ENCODE data around the gene RTBDN. TPM values are rescaled to one million over a fixed set of nuclear protein-coding genes. Genes with fewer than 3 reads are reported as not detected.

RTBDN gene
- total and polyA plus RNA-seq, 2 of the 8 experiments (the other 6 are each of a cell fraction or from before 2014, with no cell fraction given), result 4.0 to 4.8 TPM

DNA sequence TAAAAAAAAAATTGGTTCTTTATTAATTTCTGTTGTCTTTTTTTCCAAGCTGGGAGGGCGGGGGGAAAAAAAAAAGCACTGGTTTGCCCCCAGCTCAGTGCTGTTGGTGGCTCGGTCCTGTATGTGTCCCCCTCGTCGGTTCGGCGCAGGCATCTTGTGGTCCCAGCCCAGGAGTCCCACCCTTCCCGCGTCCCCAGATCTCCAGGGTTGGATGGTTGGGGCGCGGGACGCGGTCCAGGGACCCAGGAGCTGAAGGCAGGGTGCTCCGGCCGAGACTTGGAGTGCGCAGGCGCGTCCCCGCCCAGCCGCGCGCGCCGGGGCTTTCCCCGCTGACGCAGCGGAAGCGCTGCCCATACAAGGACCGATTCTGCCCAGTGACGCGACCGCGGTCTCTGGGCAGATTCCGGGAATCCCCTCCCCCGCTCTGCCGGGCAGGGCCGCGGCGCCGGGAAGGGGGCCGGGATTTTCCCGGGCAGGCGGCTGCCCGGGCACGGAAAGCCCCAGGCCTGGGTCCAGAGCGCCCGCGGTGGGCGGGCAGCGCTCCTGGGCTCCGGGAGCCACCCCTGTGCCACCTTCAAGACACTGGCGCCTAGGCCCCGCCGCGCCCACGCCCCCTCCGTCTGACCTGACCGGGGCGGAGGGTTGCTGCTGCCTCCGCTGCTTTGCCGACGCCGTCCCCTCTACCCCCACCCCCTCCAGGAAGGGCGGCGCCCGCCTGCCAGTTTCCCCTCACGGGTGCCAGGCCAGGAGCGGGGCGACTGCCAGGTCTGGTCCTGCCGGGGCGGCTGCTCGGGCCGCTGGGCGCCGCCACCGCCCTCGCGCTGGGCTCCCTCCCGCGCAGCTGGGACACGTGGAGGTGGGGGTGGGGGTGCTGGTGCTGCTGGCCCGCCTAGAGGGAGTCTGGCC is 40.8 kb downstream of the RTBDN start:
- peak overlapping the region; percentile 94 for H4K91ac ChIP-seq (replicated peaks; ENCODE audit: insufficient read length, low read length)
- WGBS, 2 experiments (ENCODE audit: extremely low coverage in 1 of 2, insufficient coverage in 1 of 2, insufficient read length in 1 of 2, insufficient replicate concordance in 2 of 2, low coverage in 1 of 2, low lambda C conversion rate in 2 of 2, missing lambda C conversion rate in 1 of 2), result 1% methylated on average over 44 of the region's 81 CpGs; no CpG with 5 or more reads in 1 of the 2 experiments
- H2BK5ac ChIP-seq (ENCODE audit: low read depth, low read length), result peak overlapping the region; percentile 75
- H3K23me2 ChIP-seq (ENCODE audit: low read depth, low read length), result peaks cover 29% of the 10 kb centered on the region
- DNase-seq (ENCODE audit: low read depth in 1 of 2, low spot score in 2 of 2), result peak in 1 of 2 experiments; percentile 95
- no peak overlapping the region for H2BK20ac ChIP-seq (ENCODE audit: low read length)
- no peak overlapping the region for H2BK15ac ChIP-seq (ENCODE audit: low read length)
- no peak overlapping the region for H2AFZ ChIP-seq (ENCODE audit: low read length)
- H3K79me1 ChIP-seq (ENCODE audit: low read depth, low read length), result no peaks in the 10 kb centered on the region
- H3K79me2 ChIP-seq (ENCODE audit: control insufficient read depth in 1 of 2, insufficient read depth in 2 of 2, low read length in 2 of 2), result no peaks in the 10 kb centered on the region
- no peaks in the 10 kb centered on the region for H4K20me1 ChIP-seq (replicated peaks in 1 of 2; ENCODE audit: control insufficient read depth in 1 of 2, insufficient read depth in 2 of 2, low read length in 2 of 2)
- H3K27me3 ChIP-seq (replicated peaks in 1 of 4; ENCODE audit: control insufficient read depth in 3 of 4, extremely low read depth in 1 of 4, insufficient read depth in 3 of 4, low read length in 3 of 4), result peaks cover 0 to 18% (median 13%) of the 10 kb centered on the region in 4 experiments; a peak in 5 of 7 replicates
- H3K56ac ChIP-seq (replicated peaks; ENCODE audit: insufficient read length, low read depth, low read length), result no peak overlapping the region
- FAIRE-seq, result no peak
- POLR2A ChIA-PET (ENCODE audit: partially characterized antibody), result interaction anchor here (0.7 to 15.2 kb wide), 20 partner anchors 7 to 359 kb away, joined by 3 to 317 read pairs (median 4); partner anchors contain the start of genes HOOK2, PRDX2, RTBDN and THSD8
- peak overlapping the region; percentile 95; the same call in 1 of the 2 replicates for H4K8ac ChIP-seq (ENCODE audit: extremely low read depth, insufficient read depth, low read length)
- H2BK12ac ChIP-seq (ENCODE audit: low read depth, low read length), result no peak overlapping the region; the same call in 1 of the 2 replicates
- no peak overlapping the region for H2BK120ac ChIP-seq (replicated peaks; ENCODE audit: low read depth, low read length)
- H4K5ac ChIP-seq (ENCODE audit: insufficient read length, low read depth, low read length), result peak overlapping the region; percentile 55
- H3K23ac ChIP-seq (ENCODE audit: insufficient read length), result no peak overlapping the region
- peak overlapping the region; percentile 88 for H3K27ac ChIP-seq (ENCODE audit: low read depth, low read length)
- peak overlapping the region; percentile 74 to 97 for H3K4me2 ChIP-seq (ENCODE audit: insufficient read depth in 1 of 2, low read depth in 2 of 2, low read length in 2 of 2)
- peak overlapping the region; percentile 46 to 71 (median 54) for H3K4me3 ChIP-seq (ENCODE audit: extremely low read depth in 1 of 4, insufficient read depth in 2 of 4, low read depth in 3 of 4, low read length in 4 of 4)
- H3K36me3 ChIP-seq (ENCODE audit: control insufficient read depth in 2 of 4, insufficient read depth in 4 of 4, low read length in 3 of 4), result peaks cover 0 to under 1% (median 0%) of the 10 kb centered on the region in 4 experiments; a peak in 1 of 8 replicates
- no peaks in the 10 kb centered on the region for H3K9me3 ChIP-seq (ENCODE audit: insufficient read depth in 2 of 2, low read depth in 1 of 2, low read length in 1 of 2)
- no peak overlapping the region for H2AK5ac ChIP-seq (ENCODE audit: low read depth, low read length)
- peaks cover 5 to 33% (median 22%) of the 10 kb centered on the region in 4 experiments for H3K4me1 ChIP-seq (replicated peaks in 1 of 4; ENCODE audit: control insufficient read depth in 3 of 4, insufficient read depth in 4 of 4, low read length in 3 of 4)
- no peak overlapping the region for H3K4ac ChIP-seq (replicated peaks; ENCODE audit: insufficient read length, low read depth, low read length)
- peak overlapping the region; percentile 68 to 80 (median 75) for H3K9ac ChIP-seq (replicated peaks in 1 of 4; ENCODE audit: extremely low read depth in 1 of 4, low read depth in 3 of 4, low read length in 3 of 4)
- peak overlapping the region; percentile 48; the same call in 1 of the 2 replicates for H3K18ac ChIP-seq (ENCODE audit: extremely low read depth, low read length)
- H3K14ac ChIP-seq (ENCODE audit: insufficient read length), result no peak overlapping the region
- CTCF ChIA-PET (ENCODE audit: partially characterized antibody), result interaction anchor here (1.1 to 17.9 kb wide), 5 partner anchors 14 to 82 kb away, joined by 6 to 288 read pairs (median 60); no protein-coding TSS in a partner anchor
- no peak for TF ChIP-seq EZH2 (IDR thresholded peaks at IDR 0.05; ENCODE audit: low read depth, low read length, severe bottlenecking)
- TF ChIP-seq SP1 (IDR thresholded peaks at IDR 0.05; ENCODE audit: low read depth, low read length), result no peak
- peak; percentile 89 for TF ChIP-seq CREB1 (IDR thresholded peaks at IDR 0.05)
- peak; percentile 86; the same call in 1 of the 2 replicates for TF ChIP-seq RFX5 (IDR thresholded peaks at IDR 0.05; ENCODE audit: borderline replicate concordance, low read depth, low read length)
- no peak for TF ChIP-seq RXRA (IDR thresholded peaks at IDR 0.05; ENCODE audit: insufficient read depth, low read depth, low read length)
- TF ChIP-seq POLR2A (IDR thresholded peaks at IDR 0.05; ENCODE audit: control extremely low read depth in 1 of 2, low read depth in 2 of 2, low read length in 2 of 2), result peak; percentile 84 to 88
- no peak; the same call in none of the 2 replicates for TF ChIP-seq TAF1 (IDR thresholded peaks at IDR 0.05; ENCODE audit: low read depth, low read length)
- TF ChIP-seq YY1 (IDR thresholded peaks at IDR 0.05; ENCODE audit: low read depth, low read length), result peak; percentile 56; the same call in 1 of the 2 replicates
- TF ChIP-seq CHD2 (IDR thresholded peaks at IDR 0.05; ENCODE audit: low read length), result peak; percentile 64
- no peak for TF ChIP-seq RNF2 (IDR thresholded peaks at IDR 0.05; ENCODE audit: borderline replicate concordance, low read depth, low read length, missing control alignments, poor library complexity, severe bottlenecking)
- peak; percentile 43; the same call in 1 of the 2 replicates for TF ChIP-seq EGR1 (IDR thresholded peaks at IDR 0.05; ENCODE audit: borderline replicate concordance, low read depth, low read length)

Data from H1 (cell line).